Omental fat pad (tissue), 4 donors: ENCODE results near the gene XYLB. TPM values are rescaled to one million over a fixed set of nuclear protein-coding genes. Genes with fewer than 3 reads are reported as not detected.

ENCODE experiments used
- ATAC-seq: fragments of 150-250 bp; one replicate; pipeline ENCODE4 v1.9.1; 2016; ENCODE audit warnings: mild to moderate bottlenecking, moderate library complexity; ENCODE audit not compliant: low FRiP score
- DNase-seq: peaks from one replicate; pipeline ENCODE4 v3.0.0-alpha.2; 2019; ENCODE audit warnings: low spot score
- CTCF ChIP-seq, 3 donors: fragments of 450-650 bp; IDR thresholded peaks; one replicate each; pipeline ENCODE4 v1.5.1; 2016 to 2017; ENCODE audit warnings: antibody characterized with exemption in 3 of 3, mild to moderate bottlenecking in 3 of 3, moderate library complexity in 2 of 3
- total RNA-seq, 4 donors: library from RNA; depleted of rRNA; stranded (reverse); fragments of >200 nt; gene quantifications; one replicate each; pipeline ENCODE4 v1.1.0, GENCODE V29; 2016

XYLB gene
- total RNA-seq, 4 donors from 2014 or later = 2.1 to 4.1 (median 3.3) TPM

DNA sequence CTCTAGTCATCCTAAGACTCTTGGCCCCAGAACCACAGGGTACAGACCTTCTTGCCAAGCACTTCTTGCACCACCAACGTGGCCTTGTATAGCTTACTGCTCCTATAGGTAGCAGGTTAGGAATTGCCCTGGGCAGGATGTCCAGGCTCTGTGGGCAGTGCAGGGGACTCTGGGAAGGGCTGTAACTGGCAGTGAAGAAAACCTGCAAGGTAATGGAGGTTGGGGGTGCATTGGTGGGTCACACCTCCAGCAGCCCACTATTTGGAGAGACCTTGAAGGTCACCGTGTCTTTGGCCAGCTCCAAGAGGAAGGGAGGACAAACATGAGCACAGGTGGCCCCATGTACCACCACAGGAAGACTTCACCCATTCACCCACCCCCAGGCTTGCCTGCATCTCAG lies 21.3 kb upstream of the XYLB start:
- no peak for TF ChIP-seq CTCF (IDR thresholded peaks at IDR 0.05)
- ATAC-seq = no peak
- DNase-seq = no peak

DNA sequence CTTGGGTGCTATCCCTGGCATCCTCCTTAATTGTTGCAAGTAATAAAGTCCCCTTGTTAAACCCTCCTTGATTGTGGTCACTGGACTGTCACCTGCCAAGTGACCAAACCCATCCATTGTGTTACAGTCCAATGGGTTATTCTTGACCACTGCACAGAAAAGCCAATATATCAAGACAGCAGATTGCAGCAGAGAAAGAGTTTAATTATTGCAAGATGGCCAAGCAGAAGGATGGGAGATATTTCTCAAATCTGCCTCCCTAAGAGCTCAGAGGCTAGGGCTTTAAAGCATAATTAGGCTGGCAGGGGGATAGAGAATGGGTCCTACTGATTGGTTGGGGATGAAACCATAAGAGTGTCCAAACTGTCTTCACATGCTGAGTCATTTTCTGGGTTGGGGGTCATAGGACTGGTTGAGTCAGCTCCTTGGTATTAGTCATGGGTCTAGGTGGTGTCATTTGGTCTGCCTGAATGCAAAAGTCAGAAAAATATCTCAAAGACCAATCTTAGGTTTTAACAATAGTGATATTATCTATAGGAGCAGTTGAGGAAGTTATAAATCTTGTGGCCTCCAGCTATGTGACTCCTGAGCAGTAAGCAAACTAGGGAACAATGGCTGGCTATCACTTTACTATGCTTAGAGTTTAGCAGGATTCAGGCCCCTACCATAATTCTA lies 19.1 kb upstream of the XYLB start:
- no peak for ATAC-seq
- TF ChIP-seq CTCF (IDR thresholded peaks at IDR 0.05) = no peak
- DNase-seq = no peak

DNA sequence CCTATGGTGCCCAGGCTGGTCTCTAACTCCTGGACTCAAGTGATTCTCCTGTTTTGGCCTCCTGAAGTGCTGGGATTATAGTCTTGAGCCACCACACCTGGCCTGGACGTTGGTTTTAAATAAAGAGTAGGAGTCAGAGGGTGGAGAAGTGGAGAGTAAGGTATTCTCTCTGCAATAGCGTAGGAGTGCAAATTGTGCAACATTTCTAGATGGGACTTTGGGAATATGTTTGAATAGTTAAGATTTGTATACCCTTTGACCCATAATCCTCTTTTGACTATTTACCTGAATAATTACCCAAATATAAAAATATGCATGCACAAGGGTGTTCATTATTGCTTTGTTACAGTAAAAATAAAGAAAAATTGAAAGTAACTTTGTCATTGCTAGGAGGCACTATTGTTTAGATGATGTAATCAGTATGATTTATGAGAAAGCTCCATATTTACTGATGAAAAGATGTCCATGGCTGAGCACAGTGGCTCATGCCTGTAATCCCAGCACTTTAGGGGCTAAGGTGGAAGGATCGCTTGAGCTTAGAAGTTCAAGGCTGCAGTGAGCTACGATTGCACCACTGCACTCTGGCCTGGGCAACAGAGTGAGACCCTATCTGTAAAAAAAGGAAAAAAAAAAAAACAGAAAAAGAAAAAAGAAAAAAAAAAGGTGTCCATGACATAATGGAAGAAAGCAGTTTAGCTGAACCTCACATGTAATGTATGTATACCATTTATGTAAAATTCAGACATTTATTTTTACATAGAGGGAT lies 15.1 kb upstream of the XYLB start:
- ATAC-seq = no peak
- no peak for DNase-seq
- no peak for TF ChIP-seq CTCF (IDR thresholded peaks at IDR 0.05)

DNA sequence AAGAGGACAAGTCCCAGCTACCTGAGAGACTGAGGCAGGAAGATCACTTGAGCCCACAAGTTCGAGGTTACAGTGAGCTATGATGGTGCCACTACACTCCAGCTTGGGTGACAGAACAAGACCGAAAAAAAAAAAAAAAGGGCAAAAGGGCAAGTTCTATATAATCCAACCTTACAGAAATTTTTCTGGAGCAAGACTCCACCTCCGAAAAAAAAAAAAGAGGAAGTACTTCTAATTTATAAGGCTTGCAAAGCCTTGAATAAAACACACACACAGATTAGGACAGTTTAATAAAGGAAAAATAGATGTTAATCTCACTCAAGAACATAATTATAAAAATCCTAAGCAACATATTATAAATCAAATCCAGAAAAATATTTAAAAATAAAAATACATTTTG lies 14.4 kb upstream of the XYLB start:
- ATAC-seq = no peak
- DNase-seq = no peak
- no peak for TF ChIP-seq CTCF (IDR thresholded peaks at IDR 0.05)

GRCh38 chr3:38334142-38335055 lies 12.2 kb upstream of the XYLB start:
- DNase-seq (no peak), ATAC-seq (no peak)
- no peak for TF ChIP-seq CTCF (IDR thresholded peaks at IDR 0.05)

- ATAC-seq = no peak
- no peak for TF ChIP-seq CTCF (IDR thresholded peaks at IDR 0.05)
- DNase-seq = no peak
Measured at GRCh38 chr3:38335263-38335662, 11.3 kb upstream of the XYLB start.
